ENCODE results near the gene AP2M1. TPM values are rescaled to one million over a fixed set of nuclear protein-coding genes. Genes with fewer than 3 reads are reported as not detected.

Gene AP2M1
- total and polyA plus RNA-seq, 10 of the 15 experiments (the other 5 are each of a cell fraction or from before 2014, with no cell fraction given), result 65.6 to 356 (median 161) TPM

GRCh38 chr3:184233127-184233843 lies 58.6 kb downstream of the AP2M1 start:
- TF ChIP-seq RAD21 (IDR thresholded peaks at IDR 0.05; ENCODE audit: insufficient read depth, low read depth, low read length), result no peak
- no peak for TF ChIP-seq CREM (IDR thresholded peaks at IDR 0.05; ENCODE audit: low read depth)
- Histone ChIP-seq H4K20me1 (ENCODE audit: control insufficient read depth, insufficient read depth) (no peaks in the 10 kb centered on the region), H2AFZ (ENCODE audit: control insufficient read depth, low read depth, low read length) (no peak overlapping the region), H3K79me2 (ENCODE audit: control insufficient read depth, insufficient read depth, low read length) (no peaks in the 10 kb centered on the region), H3K9me3 (replicated peaks; ENCODE audit: control insufficient read depth, insufficient read depth, low read length) (no peaks in the 10 kb centered on the region), H3K27me3 (replicated peaks in 1 of 2; ENCODE audit: control insufficient read depth in 2 of 2, insufficient read depth in 2 of 2, low read length in 1 of 2) (peaks cover 13 to 18% of the 10 kb centered on the region in 2 experiments), H3K4me3 (no peak overlapping the region), H3K27ac (ENCODE audit: control insufficient read depth, insufficient read depth) (no peak overlapping the region), H3K4me1 (ENCODE audit: control insufficient read depth, insufficient read depth, low read length) (no peaks in the 10 kb centered on the region), H3K9ac (ENCODE audit: control insufficient read depth, insufficient read depth, low read length) (no peak overlapping the region), H3K36me3 (ENCODE audit: control insufficient read depth in 2 of 2, insufficient read depth in 2 of 2, low read length in 1 of 2) (no peaks in the 10 kb centered on the region), H3K4me2 (ENCODE audit: control insufficient read depth, insufficient read depth) (no peak overlapping the region)
- ATAC-seq, result no peak
- POLR2A ChIA-PET, result interaction anchor here (0.6 kb wide), 1 partner anchor 30 kb away, joined by 4 read pairs; no protein-coding TSS in a partner anchor
- no peak for FAIRE-seq
- WGBS (ENCODE audit: insufficient coverage, insufficient replicate concordance, low lambda C conversion rate, missing lambda C conversion rate), result 29% methylated on average over 23 of the region's 23 CpGs
- CTCF ChIA-PET, result no interaction called here
- SMC1A ChIA-PET (ENCODE audit: uncharacterized antibody, unreplicated experiment), result no interaction called here
- in situ Hi-C loops (cut with MboI) (no loop called here), intact Hi-C loops (cut with micrococcal nuclease; ENCODE audit: unreplicated experiment) (no loop called here)
- no peak for DNase-seq (ENCODE audit: low read depth, low spot score)
- no TSS peak for BruUV-seq (replicated peaks)
- RAD21 ChIA-PET (ENCODE audit: unreplicated experiment), result no interaction called here

Other genes starting within 250 kb of the AP2M1 start
Only the 7 nearest of the 19 such genes appear.
- not detected in 2 replicates for gene HTR3E, start 77.8 kb upstream of the AP2M1 start, total RNA-seq (2014; rRNA removed)
- gene HTR3E, start 77.8 kb upstream of the AP2M1 start, total RNA-seq (2014; rRNA removed; fragmentation: Illumina TruSeq; extraction: Trizol), result not detected in 2 replicates
- not detected in 2 replicates for gene HTR3E, start 77.8 kb upstream of the AP2M1 start, total RNA-seq (2021)
- not detected in 2 replicates for gene HTR3E, start 77.8 kb upstream of the AP2M1 start, polyA plus RNA-seq (2011; rRNA removed)
- not detected in 2 replicates for gene HTR3E, start 77.8 kb upstream of the AP2M1 start, polyA plus RNA-seq (2014; fragmentation: Illumina TruSeq; extraction: Trizol)
- gene HTR3E, start 77.8 kb upstream of the AP2M1 start, polyA plus RNA-seq (2014; fragmentation: Nextera tagmentation; extraction: Ambion mirVana), result not detected
- gene HTR3E, start 77.8 kb upstream of the AP2M1 start, polyA plus RNA-seq (2014; rRNA removed), result not detected in 2 replicates
- not detected for gene HTR3E, start 77.8 kb upstream of the AP2M1 start, polyA plus RNA-seq (2016; fragmentation: Nextera tagmentation; extraction: Ambion mirVana)
- gene EIF2B5, start 39.5 kb upstream of the AP2M1 start, total RNA-seq (2014; rRNA removed), result 50.9 and 53.9 TPM in 2 replicates
- gene EIF2B5, start 39.5 kb upstream of the AP2M1 start, total RNA-seq (2014; rRNA removed; fragmentation: Illumina TruSeq; extraction: Trizol), result 46.1 and 50.4 TPM in 2 replicates
- gene EIF2B5, start 39.5 kb upstream of the AP2M1 start, total RNA-seq (2021), result 44.9 and 50.7 TPM in 2 replicates
- gene EIF2B5, start 39.5 kb upstream of the AP2M1 start, polyA plus RNA-seq (2011; rRNA removed), result 49.7 and 58.5 TPM in 2 replicates
- 53.5 and 55.9 TPM in 2 replicates for gene EIF2B5, start 39.5 kb upstream of the AP2M1 start, polyA plus RNA-seq (2014; fragmentation: Illumina TruSeq; extraction: Trizol)
- gene EIF2B5, start 39.5 kb upstream of the AP2M1 start, polyA plus RNA-seq (2014; fragmentation: Nextera tagmentation; extraction: Ambion mirVana), result 10 to 100 TPM; 13.7 to 23.6 TPM
- 65.1 and 72.4 TPM in 2 replicates for gene EIF2B5, start 39.5 kb upstream of the AP2M1 start, polyA plus RNA-seq (2014; rRNA removed)
- 10 to 100 TPM; 79.2 to 82.7 TPM for gene EIF2B5, start 39.5 kb upstream of the AP2M1 start, polyA plus RNA-seq (2016; fragmentation: Nextera tagmentation; extraction: Ambion mirVana)
- 15.6 and 19.4 TPM in 2 replicates for gene DVL3, start 19.5 kb upstream of the AP2M1 start, total RNA-seq (2014; rRNA removed)
- 8.1 and 9.1 TPM in 2 replicates for gene DVL3, start 19.5 kb upstream of the AP2M1 start, total RNA-seq (2014; rRNA removed; fragmentation: Illumina TruSeq; extraction: Trizol)
- 34.3 and 39.7 TPM in 2 replicates for gene DVL3, start 19.5 kb upstream of the AP2M1 start, total RNA-seq (2021)
- gene DVL3, start 19.5 kb upstream of the AP2M1 start, polyA plus RNA-seq (2011; rRNA removed), result 18.7 and 25.9 TPM in 2 replicates
- 13.8 and 19.1 TPM in 2 replicates for gene DVL3, start 19.5 kb upstream of the AP2M1 start, polyA plus RNA-seq (2014; fragmentation: Illumina TruSeq; extraction: Trizol)
- 1 to 10 TPM; 2.2 to 2.4 TPM for gene DVL3, start 19.5 kb upstream of the AP2M1 start, polyA plus RNA-seq (2014; fragmentation: Nextera tagmentation; extraction: Ambion mirVana)
- gene DVL3, start 19.5 kb upstream of the AP2M1 start, polyA plus RNA-seq (2014; rRNA removed), result 33.0 and 34.0 TPM in 2 replicates
- 1 to 10 TPM; 6.8 to 9.8 TPM for gene DVL3, start 19.5 kb upstream of the AP2M1 start, polyA plus RNA-seq (2016; fragmentation: Nextera tagmentation; extraction: Ambion mirVana)
- gene ABCF3, start 11.3 kb downstream of the AP2M1 start, total RNA-seq (2014; rRNA removed), result 46.6 and 49.4 TPM in 2 replicates
- 25.7 and 25.8 TPM in 2 replicates for gene ABCF3, start 11.3 kb downstream of the AP2M1 start, total RNA-seq (2014; rRNA removed; fragmentation: Illumina TruSeq; extraction: Trizol)
- gene ABCF3, start 11.3 kb downstream of the AP2M1 start, total RNA-seq (2021), result 56.1 and 61.8 TPM in 2 replicates
- 30.8 and 44.4 TPM in 2 replicates for gene ABCF3, start 11.3 kb downstream of the AP2M1 start, polyA plus RNA-seq (2011; rRNA removed)
- 21.0 and 36.9 TPM in 2 replicates for gene ABCF3, start 11.3 kb downstream of the AP2M1 start, polyA plus RNA-seq (2014; fragmentation: Illumina TruSeq; extraction: Trizol)
- gene ABCF3, start 11.3 kb downstream of the AP2M1 start, polyA plus RNA-seq (2014; fragmentation: Nextera tagmentation; extraction: Ambion mirVana), result 1 to 10 TPM; 6.1 to 8.1 TPM
- gene ABCF3, start 11.3 kb downstream of the AP2M1 start, polyA plus RNA-seq (2014; rRNA removed), result 70.6 and 81.7 TPM in 2 replicates
- gene ABCF3, start 11.3 kb downstream of the AP2M1 start, polyA plus RNA-seq (2016; fragmentation: Nextera tagmentation; extraction: Ambion mirVana), result 10 to 100 TPM; 66.8 to 71.3 TPM
- not detected in 2 replicates for gene VWA5B2, start 54.7 kb downstream of the AP2M1 start, total RNA-seq (2014; rRNA removed)
- not detected in 2 replicates for gene VWA5B2, start 54.7 kb downstream of the AP2M1 start, total RNA-seq (2014; rRNA removed; fragmentation: Illumina TruSeq; extraction: Trizol)
- not detected in 2 replicates for gene VWA5B2, start 54.7 kb downstream of the AP2M1 start, total RNA-seq (2021)
- 0.03 TPM in 1 of 2 replicates, not detected in the other for gene VWA5B2, start 54.7 kb downstream of the AP2M1 start, polyA plus RNA-seq (2011; rRNA removed)
- gene VWA5B2, start 54.7 kb downstream of the AP2M1 start, polyA plus RNA-seq (2014; fragmentation: Illumina TruSeq; extraction: Trizol), result not detected in 2 replicates
- not detected for gene VWA5B2, start 54.7 kb downstream of the AP2M1 start, polyA plus RNA-seq (2014; fragmentation: Nextera tagmentation; extraction: Ambion mirVana)
- not detected in 2 replicates for gene VWA5B2, start 54.7 kb downstream of the AP2M1 start, polyA plus RNA-seq (2014; rRNA removed)
- gene VWA5B2, start 54.7 kb downstream of the AP2M1 start, polyA plus RNA-seq (2016; fragmentation: Nextera tagmentation; extraction: Ambion mirVana), result under 1 TPM in 1 of 2 experiments, not detected in 1; 0.09 TPM
- 39.6 and 47.5 TPM in 2 replicates for gene ALG3, start 74.1 kb downstream of the AP2M1 start, total RNA-seq (2014; rRNA removed)
- gene ALG3, start 74.1 kb downstream of the AP2M1 start, total RNA-seq (2014; rRNA removed; fragmentation: Illumina TruSeq; extraction: Trizol), result 20.9 and 21.2 TPM in 2 replicates
- gene ALG3, start 74.1 kb downstream of the AP2M1 start, total RNA-seq (2021), result 44.5 and 44.9 TPM in 2 replicates
- gene ALG3, start 74.1 kb downstream of the AP2M1 start, polyA plus RNA-seq (2011; rRNA removed), result 15.8 and 29.0 TPM in 2 replicates
- gene ALG3, start 74.1 kb downstream of the AP2M1 start, polyA plus RNA-seq (2014; fragmentation: Illumina TruSeq; extraction: Trizol), result 25.5 and 36.0 TPM in 2 replicates
- gene ALG3, start 74.1 kb downstream of the AP2M1 start, polyA plus RNA-seq (2014; fragmentation: Nextera tagmentation; extraction: Ambion mirVana), result 10 to 100 TPM; 13.6 to 16.0 TPM
- 42.9 and 45.1 TPM in 2 replicates for gene ALG3, start 74.1 kb downstream of the AP2M1 start, polyA plus RNA-seq (2014; rRNA removed)
- gene ALG3, start 74.1 kb downstream of the AP2M1 start, polyA plus RNA-seq (2016; fragmentation: Nextera tagmentation; extraction: Ambion mirVana), result 10 to 100 TPM; 82.9 to 84.7 TPM
- gene EEF1AKMT4, start 74.8 kb downstream of the AP2M1 start, total RNA-seq (2014; rRNA removed), result 17.8 and 19.2 TPM in 2 replicates
- 7.8 and 8.8 TPM in 2 replicates for gene EEF1AKMT4, start 74.8 kb downstream of the AP2M1 start, total RNA-seq (2014; rRNA removed; fragmentation: Illumina TruSeq; extraction: Trizol)
- 10.2 and 11.9 TPM in 2 replicates for gene EEF1AKMT4, start 74.8 kb downstream of the AP2M1 start, total RNA-seq (2021)
- gene EEF1AKMT4, start 74.8 kb downstream of the AP2M1 start, polyA plus RNA-seq (2011; rRNA removed), result 5.0 and 9.4 TPM in 2 replicates
- 3.3 and 7.5 TPM in 2 replicates for gene EEF1AKMT4, start 74.8 kb downstream of the AP2M1 start, polyA plus RNA-seq (2014; fragmentation: Illumina TruSeq; extraction: Trizol)
- gene EEF1AKMT4, start 74.8 kb downstream of the AP2M1 start, polyA plus RNA-seq (2014; fragmentation: Nextera tagmentation; extraction: Ambion mirVana), result 10 to 100 TPM; 18.7 to 19.2 TPM
- gene EEF1AKMT4, start 74.8 kb downstream of the AP2M1 start, polyA plus RNA-seq (2014; rRNA removed), result 18.7 and 19.6 TPM in 2 replicates
- gene EEF1AKMT4, start 74.8 kb downstream of the AP2M1 start, polyA plus RNA-seq (2016; fragmentation: Nextera tagmentation; extraction: Ambion mirVana), result 10 to 100 TPM; 23.3 to 26.8 TPM

Measured in GM12878 (cell line).